ENCODE measurements around the gene NFIA.

NFIA gene

DNA sequence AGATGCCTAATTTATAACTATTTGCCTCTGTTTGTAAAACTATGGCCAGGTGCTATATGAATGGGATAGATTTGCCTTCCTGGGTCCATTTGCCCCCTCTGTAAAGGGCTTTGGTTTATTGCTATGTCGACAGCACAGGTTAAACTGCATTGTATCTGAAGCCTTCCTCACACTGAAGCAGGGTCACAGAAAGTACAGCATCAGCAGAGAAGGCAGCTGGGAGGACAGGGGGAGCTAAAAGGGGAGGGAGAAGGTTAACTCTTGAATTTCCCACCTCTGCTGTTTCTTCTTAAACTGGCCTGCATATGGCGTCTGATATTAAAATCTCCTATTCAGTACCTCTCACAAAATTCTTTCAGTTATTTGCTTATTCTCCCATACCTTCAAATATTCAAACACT, 345.1 kb downstream of the NFIA start:
- no peak for DNase-seq
- Histone ChIP-seq H3K36me3 (replicated peaks; ENCODE audit: insufficient read depth, low read length) (no peaks in the 10 kb centered on the region), H3K27ac (ENCODE audit: low read length) (no peak overlapping the region), H2AFZ (ENCODE audit: low read length) (no peak overlapping the region), H3K27me3 (replicated peaks; ENCODE audit: insufficient read depth, low read length) (no peaks in the 10 kb centered on the region), H3K4me3 (ENCODE audit: low read length) (no peak overlapping the region), H3K9me2 (replicated peaks; ENCODE audit: insufficient read depth, low read length) (no peaks in the 10 kb centered on the region), H3K4me2 (ENCODE audit: low read depth, low read length) (no peak overlapping the region), H3K9me3 (replicated peaks; ENCODE audit: insufficient read depth, low read length) (no peaks in the 10 kb centered on the region), H3K79me2 (ENCODE audit: low read length) (no peaks in the 10 kb centered on the region), H3K9ac (ENCODE audit: low read length) (no peak overlapping the region), H4K20me1 (ENCODE audit: insufficient read depth, low read length) (no peaks in the 10 kb centered on the region), H3F3A (ENCODE audit: insufficient read depth, low read length) (no peaks in the 10 kb centered on the region), H3K4me1 (ENCODE audit: low read length) (peaks cover 7% of the 10 kb centered on the region)
- no peak for TF ChIP-seq EZH2phosphoT487 (IDR thresholded peaks at IDR 0.05; ENCODE audit: low read length)
- TF ChIP-seq, protein P1, sequence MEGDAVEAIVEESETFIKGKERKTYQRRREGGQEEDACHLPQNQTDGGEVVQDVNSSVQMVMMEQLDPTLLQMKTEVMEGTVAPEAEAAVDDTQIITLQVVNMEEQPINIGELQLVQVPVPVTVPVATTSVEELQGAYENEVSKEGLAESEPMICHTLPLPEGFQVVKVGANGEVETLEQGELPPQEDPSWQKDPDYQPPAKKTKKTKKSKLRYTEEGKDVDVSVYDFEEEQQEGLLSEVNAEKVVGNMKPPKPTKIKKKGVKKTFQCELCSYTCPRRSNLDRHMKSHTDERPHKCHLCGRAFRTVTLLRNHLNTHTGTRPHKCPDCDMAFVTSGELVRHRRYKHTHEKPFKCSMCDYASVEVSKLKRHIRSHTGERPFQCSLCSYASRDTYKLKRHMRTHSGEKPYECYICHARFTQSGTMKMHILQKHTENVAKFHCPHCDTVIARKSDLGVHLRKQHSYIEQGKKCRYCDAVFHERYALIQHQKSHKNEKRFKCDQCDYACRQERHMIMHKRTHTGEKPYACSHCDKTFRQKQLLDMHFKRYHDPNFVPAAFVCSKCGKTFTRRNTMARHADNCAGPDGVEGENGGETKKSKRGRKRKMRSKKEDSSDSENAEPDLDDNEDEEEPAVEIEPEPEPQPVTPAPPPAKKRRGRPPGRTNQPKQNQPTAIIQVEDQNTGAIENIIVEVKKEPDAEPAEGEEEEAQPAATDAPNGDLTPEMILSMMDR (IDR thresholded peaks at IDR 0.05; ENCODE audit: low read length): no peak
- no peak for TF ChIP-seq EZH2 (optimal IDR thresholded peaks at IDR 0.05; ENCODE audit: low read depth, low read length)

DNA sequence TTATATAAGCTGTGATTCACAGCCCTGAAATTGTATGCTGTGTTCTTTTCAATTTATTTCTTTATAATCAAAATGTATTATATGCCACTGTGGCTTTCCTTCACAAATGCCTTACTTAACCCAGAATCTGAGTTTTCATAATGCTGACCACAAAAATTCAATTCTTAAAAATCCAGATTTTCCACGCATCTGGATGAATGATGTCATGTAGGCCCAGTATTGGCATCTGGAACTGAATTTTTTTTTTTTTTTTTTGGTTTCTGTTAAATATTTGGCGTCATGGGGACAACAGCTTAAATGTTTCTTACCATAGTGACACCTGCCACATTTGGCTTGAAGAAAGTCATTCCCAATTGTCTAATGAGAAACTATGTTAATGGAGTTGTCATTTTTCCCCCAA, 345.8 kb downstream of the NFIA start:
- no peaks in the 10 kb centered on the region for H3K36me3 ChIP-seq (replicated peaks; ENCODE audit: insufficient read depth, low read length)
- no peaks in the 10 kb centered on the region for H3K9me3 ChIP-seq (replicated peaks; ENCODE audit: insufficient read depth, low read length)
- H3K4me1 ChIP-seq (ENCODE audit: low read length): peaks cover 7% of the 10 kb centered on the region
- H3K4me3 ChIP-seq (ENCODE audit: low read length): no peak overlapping the region
- H3K4me2 ChIP-seq (ENCODE audit: low read depth, low read length): no peak overlapping the region
- H3K9me2 ChIP-seq (replicated peaks; ENCODE audit: insufficient read depth, low read length): no peaks in the 10 kb centered on the region
- no peak overlapping the region for H3K27ac ChIP-seq (ENCODE audit: low read length)
- TF ChIP-seq EZH2phosphoT487 (IDR thresholded peaks at IDR 0.05; ENCODE audit: low read length) (no peak), EZH2 (optimal IDR thresholded peaks at IDR 0.05; ENCODE audit: low read depth, low read length) (no peak)
- TF ChIP-seq, protein P1 (IDR thresholded peaks at IDR 0.05; ENCODE audit: low read length): no peak
- no peaks in the 10 kb centered on the region for H3F3A ChIP-seq (ENCODE audit: insufficient read depth, low read length)
- no peaks in the 10 kb centered on the region for H3K79me2 ChIP-seq (ENCODE audit: low read length)
- H3K27me3 ChIP-seq (replicated peaks; ENCODE audit: insufficient read depth, low read length): no peaks in the 10 kb centered on the region
- no peaks in the 10 kb centered on the region for H4K20me1 ChIP-seq (ENCODE audit: insufficient read depth, low read length)
- no peak overlapping the region for H2AFZ ChIP-seq (ENCODE audit: low read length)
- no peak for DNase-seq
- H3K9ac ChIP-seq (ENCODE audit: low read length): no peak overlapping the region

DNA sequence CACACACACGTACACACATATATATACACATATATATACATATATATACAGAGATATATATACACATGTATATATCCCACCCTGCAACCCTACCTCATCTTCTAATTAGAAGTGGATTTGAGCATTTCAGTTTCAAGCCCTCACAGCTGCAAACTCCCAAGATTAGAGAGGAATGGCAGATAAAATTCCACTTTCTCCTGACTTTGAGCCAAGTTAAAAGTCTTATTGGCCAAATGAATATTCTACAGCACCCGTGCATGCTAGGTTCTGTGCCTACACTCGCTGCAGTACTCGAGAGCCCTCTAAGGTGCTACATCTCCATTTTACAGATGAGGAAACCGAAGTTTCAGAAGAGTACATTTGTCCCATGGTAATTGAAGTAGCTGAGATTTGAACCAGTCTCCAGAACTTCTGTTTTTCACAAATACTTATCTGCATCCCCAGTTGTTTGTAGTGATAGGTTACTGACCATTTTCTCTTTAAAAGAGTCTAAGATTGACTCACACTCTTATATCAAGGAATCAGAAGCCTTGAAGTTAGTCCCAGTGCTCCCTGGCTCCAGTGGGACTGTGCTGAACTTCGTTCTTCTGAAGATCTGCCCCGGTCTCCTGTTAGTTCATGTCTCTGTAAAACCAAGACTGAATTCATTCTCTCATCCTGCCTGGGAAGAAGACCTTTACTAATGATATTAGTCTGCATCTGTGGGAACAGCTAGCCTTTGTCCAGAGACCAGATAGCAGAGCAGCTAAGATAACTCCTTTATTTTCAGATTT, 350.4 kb downstream of the NFIA start:
- no peak overlapping the region for H2AFZ ChIP-seq (ENCODE audit: low read length)
- DNase-seq: no peak
- no peaks in the 10 kb centered on the region for H3K9me2 ChIP-seq (replicated peaks; ENCODE audit: insufficient read depth, low read length)
- H3K79me2 ChIP-seq (ENCODE audit: low read length): no peaks in the 10 kb centered on the region
- no peak overlapping the region for H3K4me2 ChIP-seq (ENCODE audit: low read depth, low read length)
- no peak overlapping the region for H3K27ac ChIP-seq (ENCODE audit: low read length)
- TF ChIP-seq, protein P1 (IDR thresholded peaks at IDR 0.05; ENCODE audit: low read length): no peak
- TF ChIP-seq EZH2phosphoT487 (IDR thresholded peaks at IDR 0.05; ENCODE audit: low read length) (no peak), EZH2 (optimal IDR thresholded peaks at IDR 0.05; ENCODE audit: low read depth, low read length) (no peak)
- H3K9ac ChIP-seq (ENCODE audit: low read length): no peak overlapping the region
- no peaks in the 10 kb centered on the region for H3K9me3 ChIP-seq (replicated peaks; ENCODE audit: insufficient read depth, low read length)
- no peaks in the 10 kb centered on the region for H4K20me1 ChIP-seq (ENCODE audit: insufficient read depth, low read length)
- no peaks in the 10 kb centered on the region for H3K36me3 ChIP-seq (replicated peaks; ENCODE audit: insufficient read depth, low read length)
- no peaks in the 10 kb centered on the region for H3F3A ChIP-seq (ENCODE audit: insufficient read depth, low read length)
- H3K4me3 ChIP-seq (ENCODE audit: low read length): no peak overlapping the region
- H3K4me1 ChIP-seq (ENCODE audit: low read length): peaks cover 13% of the 10 kb centered on the region
- no peaks in the 10 kb centered on the region for H3K27me3 ChIP-seq (replicated peaks; ENCODE audit: insufficient read depth, low read length)
